G401 (cell line): ENCODE data around the gene NOP56. TPM values are rescaled to one million over a fixed set of nuclear protein-coding genes. Genes with fewer than 3 reads are reported as not detected.

Experiments
- DNase-seq: peaks from one replicate; pipeline ENCODE4 v3.0.0-alpha.2; 2015; ENCODE audit warnings: low spot score
- in situ Hi-C: cut with HindIII; loops from 2 replicates; pipeline ENCODE4 v1.10.0; 2016; ENCODE audit warnings: low sequenced_read_pairs, mixed read lengths
- total RNA-seq: library from RNA; depleted of rRNA; stranded (reverse); fragments of >200 nt; shearing (Covaris generic); gene quantifications from 2 replicates; pipeline ENCODE4 v1.2.3, GENCODE V29; 2014

NOP56 gene
- total RNA-seq, 1 experiment from 2014 or later: 340 TPM

DNA sequence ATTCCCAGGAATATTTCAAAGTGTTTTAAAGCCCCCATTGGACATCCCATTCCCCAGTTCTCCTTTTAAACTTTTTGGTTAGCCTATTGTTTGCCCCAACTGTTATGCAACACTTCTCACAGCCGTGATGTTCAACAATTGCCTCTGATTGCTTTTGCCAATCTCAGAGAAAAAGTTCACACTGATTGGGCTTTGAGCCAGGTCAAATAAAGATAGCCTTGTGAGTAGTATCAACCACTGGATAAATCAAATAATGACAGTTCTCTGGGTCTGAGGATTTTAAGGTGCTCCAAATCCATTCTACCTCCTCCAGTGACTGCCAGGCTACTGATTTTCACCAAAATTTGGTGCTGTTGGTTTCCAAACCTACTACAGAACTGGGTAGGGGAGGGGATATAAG lies 19.1 kb upstream of the NOP56 start:
- no peak for DNase-seq
- in situ Hi-C loops: no loop called here

- in situ Hi-C loops: no loop called here
- no peak for DNase-seq
Measured at GRCh38 chr20:2637246-2637645, 15.2 kb upstream of the NOP56 start.

DNA sequence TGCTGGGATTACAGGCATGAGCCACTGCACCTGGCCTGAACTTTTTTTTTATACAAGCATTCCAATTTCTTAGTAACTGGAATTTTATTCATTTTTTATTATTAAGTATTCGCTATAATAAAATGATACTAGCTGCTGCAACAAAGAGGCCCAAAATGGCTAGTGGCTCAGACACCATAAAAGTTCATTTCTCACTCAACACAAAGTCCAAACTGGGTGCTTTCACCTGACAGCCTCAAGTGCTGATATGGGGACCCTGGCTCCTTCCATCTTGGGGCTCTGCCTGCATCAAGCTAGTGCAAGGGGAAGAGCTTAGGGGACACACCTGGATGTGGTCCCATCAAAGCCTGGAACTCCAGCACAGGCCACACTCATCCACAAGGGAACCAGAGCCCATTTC lies 12.2 kb upstream of the NOP56 start:
- in situ Hi-C loops: no loop called here
- DNase-seq: no peak

- DNase-seq: no peak
- in situ Hi-C loops: no loop called here
Measured at GRCh38 chr20:2640899-2641298, 11.5 kb upstream of the NOP56 start.

DNA sequence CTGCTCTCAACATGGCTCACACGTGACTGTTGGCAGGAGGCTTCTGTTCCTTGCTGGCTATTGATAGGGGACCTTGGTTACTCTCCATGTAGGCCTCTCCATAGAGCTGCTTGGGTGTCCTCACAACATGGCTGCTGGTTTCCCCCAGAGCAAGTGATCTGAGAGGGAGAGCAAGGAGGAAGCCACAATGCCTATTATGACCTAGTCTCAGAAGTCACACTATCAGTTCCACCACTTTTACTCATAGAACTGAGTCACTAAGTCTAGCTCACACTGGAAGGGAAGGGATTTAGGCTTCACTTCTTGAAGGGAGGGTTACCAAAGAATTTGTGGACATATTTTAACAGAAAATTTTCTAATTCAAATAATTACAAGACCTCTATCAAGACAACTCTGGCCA lies 8.7 kb upstream of the NOP56 start:
- DNase-seq: no peak
- in situ Hi-C loops: no loop called here

DNA sequence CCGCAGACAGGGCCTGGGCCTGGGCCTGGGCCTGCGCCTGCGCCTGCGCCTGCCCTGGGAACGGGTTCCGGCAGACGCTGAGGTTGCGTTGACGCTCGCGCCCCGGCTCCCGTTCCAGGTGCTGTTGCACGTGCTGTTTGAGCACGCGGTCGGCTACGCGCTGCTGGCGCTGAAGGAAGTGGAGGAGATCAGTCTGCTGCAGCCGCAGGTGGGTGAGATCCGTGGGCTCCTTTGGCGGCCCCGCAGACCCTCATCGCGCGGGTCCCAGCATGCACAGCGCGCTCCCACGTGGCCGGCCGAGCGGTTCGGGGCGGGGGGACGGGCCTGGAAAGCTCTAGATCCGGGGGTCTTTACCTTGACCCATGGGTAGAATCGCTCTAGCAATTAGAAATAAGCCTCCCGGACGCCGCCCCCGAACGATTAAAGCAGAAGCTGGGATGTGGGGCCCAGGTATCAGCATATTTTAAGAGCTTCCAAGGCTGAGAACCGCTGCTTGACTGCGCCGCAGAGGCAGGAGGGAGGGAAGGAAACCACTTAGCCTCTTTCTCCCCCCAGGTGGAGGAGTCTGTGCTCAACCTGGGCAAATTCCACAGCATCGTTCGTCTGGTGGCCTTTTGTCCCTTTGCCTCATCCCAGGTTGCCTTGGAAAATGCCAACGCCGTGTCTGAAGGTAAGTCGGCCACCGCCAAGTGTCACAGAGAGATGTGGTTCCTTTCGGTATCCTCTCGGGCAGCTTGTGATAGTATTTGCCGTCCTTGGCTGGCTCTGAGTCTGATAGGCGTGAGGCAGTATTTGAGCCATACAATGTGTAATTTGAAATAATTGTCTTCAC lies 508 bp downstream of the NOP56 start:
- in situ Hi-C loops: no loop called here
- DNase-seq: peak; percentile 23

DNA sequence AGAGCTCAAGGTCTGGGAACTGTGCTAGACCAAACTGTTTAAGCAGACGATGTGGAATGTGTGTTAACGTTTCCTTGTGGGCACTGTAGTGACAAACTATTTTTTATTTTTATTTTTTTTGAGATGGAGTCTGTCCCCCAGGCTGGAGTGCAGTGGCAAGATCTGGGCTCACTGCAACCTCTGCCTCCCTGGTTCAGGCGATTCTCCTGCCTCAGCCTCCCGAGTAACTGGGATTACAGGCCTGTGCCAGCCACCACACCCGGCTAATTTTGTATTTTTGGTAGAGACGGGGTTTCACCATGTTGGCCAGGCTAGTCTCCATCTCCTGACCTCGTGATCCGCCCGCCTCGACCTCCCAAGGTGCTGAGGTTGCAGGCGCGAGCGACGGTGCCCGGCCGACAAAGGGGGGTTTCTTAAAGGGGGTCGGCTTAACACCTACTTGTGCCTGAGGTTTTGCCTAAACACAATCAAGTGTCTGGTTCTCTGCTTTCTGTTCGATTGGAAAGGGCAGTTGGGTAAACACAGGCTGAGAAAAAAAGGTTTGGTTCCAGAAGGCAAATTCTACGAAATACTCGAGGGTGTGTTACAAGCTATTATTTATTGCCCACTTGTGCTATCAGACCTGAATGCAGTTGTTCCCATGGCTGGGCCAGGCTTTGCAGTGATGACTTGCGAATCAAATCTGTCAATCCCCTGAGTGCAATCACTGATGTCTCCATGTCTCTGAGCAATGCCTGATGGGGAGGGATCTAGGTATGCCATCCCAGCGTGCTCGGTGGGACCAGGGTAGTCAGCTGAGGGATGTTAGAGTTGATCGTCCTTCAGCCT lies 1.3 kb downstream of the NOP56 start:
- no peak for DNase-seq
- in situ Hi-C loops: no loop called here

DNA sequence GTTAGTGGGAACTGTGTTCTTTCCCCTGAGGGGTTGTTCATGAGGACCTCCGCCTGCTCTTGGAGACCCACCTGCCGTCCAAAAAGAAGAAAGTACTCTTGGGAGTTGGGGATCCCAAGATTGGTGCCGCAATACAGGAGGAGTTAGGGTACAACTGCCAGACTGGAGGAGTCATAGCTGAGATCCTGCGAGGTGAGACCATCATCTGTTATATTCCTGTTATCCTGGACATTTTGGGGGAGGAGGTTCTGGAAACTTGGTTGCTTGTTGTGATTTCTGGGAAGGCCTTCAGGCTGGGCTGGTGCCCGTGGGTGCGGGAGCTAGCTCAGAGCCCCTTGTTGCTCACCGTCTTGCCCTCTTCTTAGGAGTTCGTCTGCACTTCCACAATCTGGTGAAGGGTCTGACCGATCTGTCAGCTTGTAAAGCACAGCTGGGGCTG lies 2.0 kb downstream of the NOP56 start:
- in situ Hi-C loops: no loop called here
- DNase-seq: no peak

GRCh38 chr20:2654831-2655230 lies 2.4 kb downstream of the NOP56 start:
- in situ Hi-C loops: no loop called here
- no peak for DNase-seq

GRCh38 chr20:2655331-2656116 lies 3.1 kb downstream of the NOP56 start:
- in situ Hi-C loops: no loop called here
- no peak for DNase-seq

DNA sequence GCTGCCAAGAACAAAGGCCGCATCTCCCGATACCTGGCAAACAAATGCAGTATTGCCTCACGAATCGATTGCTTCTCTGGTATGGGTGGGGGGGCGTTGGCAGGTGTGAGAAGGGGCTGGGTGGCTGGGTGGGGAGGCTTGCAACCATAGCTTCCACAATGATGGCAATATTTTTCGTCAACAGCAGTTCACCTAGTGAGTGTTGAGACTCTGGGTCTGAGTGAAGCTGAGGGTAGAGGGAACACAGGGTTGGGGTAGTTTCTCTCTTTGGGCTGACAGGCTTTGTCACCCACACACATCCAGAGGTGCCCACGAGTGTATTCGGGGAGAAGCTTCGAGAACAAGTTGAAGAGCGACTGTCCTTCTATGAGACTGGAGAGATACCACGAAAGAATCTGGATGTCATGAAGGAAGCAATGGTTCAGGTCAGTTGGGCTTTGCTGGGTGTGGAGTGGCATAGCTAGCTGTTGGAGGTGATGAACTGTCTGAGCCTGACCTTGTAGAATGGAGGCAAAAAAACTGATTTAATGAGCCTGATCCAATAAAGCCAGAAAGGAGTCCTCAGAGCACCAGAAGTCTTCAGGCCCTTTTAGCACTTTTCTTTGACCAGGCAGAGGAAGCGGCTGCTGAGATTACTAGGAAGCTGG lies 4.2 kb downstream of the NOP56 start:
- no peak for DNase-seq
- in situ Hi-C loops: no loop called here

DNA sequence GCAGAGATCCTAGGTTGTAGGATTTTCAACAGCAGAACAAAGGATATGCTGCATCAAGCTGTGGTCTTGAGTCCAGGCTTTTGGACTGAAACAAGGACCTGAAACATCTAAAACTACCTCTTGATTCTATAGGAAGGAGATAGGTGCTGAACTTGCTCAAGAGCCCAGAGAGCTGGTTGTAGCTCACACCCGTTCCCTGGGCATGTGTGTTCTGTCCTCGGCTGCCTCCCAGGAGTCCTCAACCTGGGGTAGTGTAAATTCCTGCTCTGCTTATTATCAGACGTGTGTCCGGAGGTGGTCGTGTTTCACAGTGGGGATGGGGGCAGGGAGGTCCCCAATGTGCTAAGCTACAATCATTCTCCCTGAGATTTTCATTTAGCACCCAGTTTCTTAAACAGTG lies 4.8 kb downstream of the NOP56 start:
- in situ Hi-C loops: no loop called here
- no peak for DNase-seq

DNA sequence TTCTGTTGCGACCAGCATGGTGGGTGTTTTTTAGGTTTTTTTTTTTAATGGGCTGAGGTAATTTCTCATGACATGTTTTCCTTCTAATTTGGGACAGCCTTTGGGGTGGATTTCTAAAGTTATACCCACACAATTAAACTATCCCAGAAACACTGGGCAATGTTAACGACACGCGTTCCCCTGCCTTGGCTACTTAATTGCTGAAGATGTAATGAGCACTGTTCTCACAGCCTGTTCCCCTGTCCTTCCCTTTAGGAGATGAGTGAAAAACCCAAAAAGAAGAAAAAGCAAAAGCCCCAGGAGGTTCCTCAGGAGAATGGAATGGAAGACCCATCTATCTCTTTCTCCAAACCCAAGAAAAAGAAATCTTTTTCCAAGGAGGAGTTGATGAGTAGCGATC lies 5.2 kb downstream of the NOP56 start:
- in situ Hi-C loops: no loop called here

DNA sequence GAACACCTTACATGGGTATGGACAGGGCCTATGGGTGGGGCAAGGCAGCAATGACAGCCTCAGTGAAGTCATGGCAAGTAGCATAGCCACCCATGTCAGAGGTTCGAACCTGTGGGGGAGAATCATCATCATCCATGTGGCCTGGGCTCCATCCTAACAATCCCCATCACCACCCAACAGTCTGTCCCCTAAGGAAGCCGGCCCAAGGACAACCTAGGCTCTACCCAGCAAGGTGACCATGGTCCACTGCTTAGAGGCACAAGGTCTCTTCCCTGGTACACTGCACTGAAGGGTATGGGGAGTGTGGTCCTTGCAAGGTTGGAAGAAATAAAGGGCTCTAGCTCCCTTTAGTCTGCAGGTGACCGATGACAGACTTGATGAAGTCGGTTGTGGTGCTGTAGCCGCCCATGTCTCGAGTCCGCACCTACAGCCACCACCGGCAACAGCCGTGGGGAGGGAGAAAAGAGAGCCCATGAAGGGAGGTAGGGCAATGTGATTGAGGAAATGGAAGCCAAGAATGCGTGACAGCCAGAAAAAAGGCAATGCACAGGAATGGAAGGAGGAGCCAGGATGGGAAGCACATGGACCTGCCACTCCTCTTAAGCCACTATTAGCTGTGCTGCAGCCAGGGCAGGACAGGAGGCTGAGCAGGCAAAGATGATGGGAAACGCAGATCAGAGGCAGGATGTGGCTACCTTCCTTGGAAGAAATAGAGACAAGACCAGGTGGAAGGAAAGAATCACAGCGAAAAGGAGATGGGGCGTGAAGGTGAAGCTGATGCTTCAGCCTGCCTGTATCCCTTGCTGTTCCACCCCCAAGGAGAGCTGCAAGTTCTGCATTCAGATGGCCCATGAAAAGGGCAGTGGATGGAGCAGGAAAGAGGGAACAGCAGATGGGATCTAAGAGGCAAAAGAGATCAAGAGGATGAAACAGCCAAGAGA lies 6.3 kb downstream of the NOP56 start:
- peak; percentile 51 for DNase-seq
- in situ Hi-C loops: no loop called here

More for the DNA sequence above, 5.2 kb downstream of the NOP56 start:
- no peak for DNase-seq

- in situ Hi-C loops: no loop called here
- no peak for DNase-seq
Measured at GRCh38 chr20:2659547-2659946, 7.1 kb downstream of the NOP56 start.

DNA sequence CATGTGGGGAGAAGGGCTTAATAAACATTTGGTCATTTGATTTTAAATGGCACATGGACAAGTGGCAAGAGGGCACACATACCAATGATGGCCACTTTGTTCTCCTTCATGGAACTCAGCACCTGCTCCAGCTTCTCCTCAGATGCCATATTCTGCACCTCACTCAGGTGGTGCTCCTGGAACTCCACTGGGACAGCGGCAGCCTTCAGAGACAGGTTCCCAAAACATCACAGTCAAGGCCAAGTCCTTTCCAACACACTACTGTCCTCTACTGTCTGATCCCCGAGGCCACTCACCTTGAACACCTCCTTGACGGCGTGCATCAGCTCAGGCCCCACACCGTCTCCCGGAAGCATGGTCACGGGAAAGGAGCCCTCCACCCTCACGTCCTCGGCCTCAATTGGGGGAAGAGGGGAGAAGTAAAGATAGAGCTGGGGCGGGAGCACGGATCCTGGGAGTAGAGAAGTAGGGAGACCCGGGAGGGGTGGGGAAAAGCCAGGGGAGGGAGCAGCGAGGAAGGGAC lies 11.0 kb downstream of the NOP56 start:
- in situ Hi-C loops: no loop called here
- DNase-seq: no peak

DNA sequence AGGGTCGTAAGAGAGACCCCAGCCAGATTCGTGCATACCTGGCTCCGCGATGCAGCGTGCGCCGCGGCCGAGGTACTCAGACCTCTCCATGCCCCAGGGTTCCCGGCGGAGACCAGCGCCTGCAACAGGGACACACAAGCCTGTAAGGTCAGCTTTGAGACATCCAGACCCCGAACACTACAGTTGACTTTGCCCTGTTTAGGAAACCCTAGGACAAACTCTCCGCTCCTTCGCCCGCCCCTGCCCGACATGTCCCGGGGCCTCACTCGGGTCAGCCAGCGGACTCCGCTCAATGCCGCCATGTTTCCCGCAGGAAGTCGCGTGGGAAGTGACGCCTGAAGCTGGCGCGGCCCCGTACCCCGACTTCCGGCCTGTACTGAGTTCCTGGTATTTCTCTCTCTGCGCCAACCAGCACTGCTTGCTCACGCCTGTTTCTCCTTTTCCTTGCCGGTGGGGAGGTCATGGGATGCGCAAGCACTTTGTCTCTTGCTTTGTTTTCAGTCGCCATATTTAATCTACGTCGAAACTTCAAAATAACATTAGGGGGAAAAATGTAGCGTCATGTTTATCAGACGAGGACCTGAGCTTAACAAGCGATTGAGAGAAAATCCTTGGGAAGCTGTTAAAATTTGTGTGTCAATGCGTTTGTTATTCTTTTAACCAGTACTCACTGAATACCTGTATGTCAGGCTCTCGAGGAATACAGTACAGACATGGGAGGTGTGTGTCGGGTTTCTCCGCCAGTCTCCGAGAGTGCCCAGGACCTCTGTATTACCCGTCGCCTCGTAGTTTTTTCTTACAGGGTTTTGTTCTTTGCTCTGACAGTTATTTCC lies 11.7 kb downstream of the NOP56 start, which contains the start of gene IDH3B:
Gene IDH3B, minus strand, starts transcription at position 330 of the 833 bp plus-strand sequence. Its CDS starts 28 bp downstream, at position 302.
- in situ Hi-C loops: no loop called here
- DNase-seq: peak; percentile 93
